HEK293 (cell line): ENCODE data around the gene LASP1.
A peak's percentile ranks its signal among the peaks of the same experiment; 100 is the strongest.

Experiments
- BCL6B ChIP-seq: fragments of 450-650 bp; formaldehyde crosslinking; IDR thresholded peaks from 2 replicates; pipeline ENCODE4 v1.5.1; 2017; ENCODE audit warnings: missing biosample characterization, missing genetic modification characterization
- FEZF1 ChIP-seq: fragments of 450-650 bp; formaldehyde crosslinking; IDR thresholded peaks from 2 replicates; pipeline ENCODE4 v1.5.1; 2016; ENCODE audit warnings: missing biosample characterization, missing genetic modification characterization
- GFI1B ChIP-seq: fragments of 450-650 bp; formaldehyde crosslinking; IDR thresholded peaks from 2 replicates; pipeline ENCODE4 v1.5.1; 2016; ENCODE audit warnings: missing biosample characterization, missing genetic modification characterization
- GLIS2 ChIP-seq: fragments of 450-650 bp; formaldehyde crosslinking; IDR thresholded peaks from 2 replicates; pipeline ENCODE4 v1.5.1; 2016; ENCODE audit warnings: missing biosample characterization, missing genetic modification characterization
- HOXD13 ChIP-seq: sonication (generic); formaldehyde crosslinking; IDR thresholded peaks from 2 replicates; pipeline ENCODE4 v1.8.0; 2022; ENCODE audit warnings: missing genetic modification reagents, borderline replicate concordance
- KLF10 ChIP-seq: fragments of 450-650 bp; IDR thresholded peaks from 2 replicates; pipeline ENCODE4 v1.5.1; 2018; ENCODE audit warnings: missing biosample characterization, mild to moderate bottlenecking, missing genetic modification characterization
- KLF16 ChIP-seq: fragments of 450-650 bp; formaldehyde crosslinking; IDR thresholded peaks from 2 replicates; pipeline ENCODE4 v1.5.1; 2017; ENCODE audit warnings: missing biosample characterization, missing genetic modification characterization
- PRDM10 ChIP-seq: fragments of 450-650 bp; formaldehyde crosslinking; IDR thresholded peaks from 2 replicates; pipeline ENCODE4 v1.5.1; 2016; ENCODE audit warnings: missing biosample characterization, missing genetic modification characterization
- TCF7L2 ChIP-seq: IDR thresholded peaks from 2 replicates; pipeline ENCODE4 v1.6.1; 2011; ENCODE audit warnings: low read depth, mild to moderate bottlenecking, inconsistent platforms, low read length, moderate library complexity, borderline replicate concordance
- TRIM28 ChIP-seq: IDR thresholded peaks from 2 replicates; pipeline ENCODE4 v1.6.1; 2011; ENCODE audit warnings: low read length, control low read depth, borderline replicate concordance
- ZBTB20 ChIP-seq: fragments of 450-650 bp; formaldehyde crosslinking; IDR thresholded peaks from 2 replicates; pipeline ENCODE4 v1.5.1; 2016; ENCODE audit warnings: missing biosample characterization, missing genetic modification characterization
- ZBTB44 ChIP-seq: fragments of 450-650 bp; IDR thresholded peaks from 2 replicates; pipeline ENCODE4 v1.5.1; 2018; ENCODE audit warnings: missing biosample characterization, mild to moderate bottlenecking, missing genetic modification characterization
- ZBTB6 ChIP-seq: fragments of 450-650 bp; formaldehyde crosslinking; IDR thresholded peaks from 2 replicates; pipeline ENCODE4 v1.5.1; 2017; ENCODE audit warnings: missing biosample characterization, missing genetic modification characterization
- ZNF121 ChIP-seq: fragments of 450-650 bp; formaldehyde crosslinking; IDR thresholded peaks from 2 replicates; pipeline ENCODE4 v1.5.1; 2016; ENCODE audit warnings: missing biosample characterization, missing genetic modification characterization
- ZNF138 ChIP-seq: fragments of 450-650 bp; formaldehyde crosslinking; IDR thresholded peaks from 2 replicates; pipeline ENCODE4 v1.5.1; 2016; ENCODE audit warnings: missing biosample characterization, missing genetic modification characterization, borderline replicate concordance
- ZNF140 ChIP-seq: fragments of 450-650 bp; formaldehyde crosslinking; IDR thresholded peaks from 2 replicates; pipeline ENCODE4 v1.5.1; 2016; ENCODE audit warnings: missing biosample characterization, missing genetic modification characterization
- ZNF2 ChIP-seq: fragments of 450-650 bp; formaldehyde crosslinking; IDR thresholded peaks from 2 replicates; pipeline ENCODE4 v1.5.1; 2016; ENCODE audit warnings: missing biosample characterization, missing genetic modification characterization
- ZNF221 ChIP-seq: fragments of 450-650 bp; formaldehyde crosslinking; IDR thresholded peaks from 2 replicates; pipeline ENCODE4 v1.5.1; 2017; ENCODE audit warnings: missing biosample characterization, missing genetic modification characterization, borderline replicate concordance
- ZNF280C ChIP-seq: fragments of 450-650 bp; formaldehyde crosslinking; IDR thresholded peaks from 2 replicates; pipeline ENCODE4 v1.5.1; 2016; ENCODE audit warnings: missing biosample characterization, missing genetic modification characterization
- ZNF391 ChIP-seq: fragments of 450-650 bp; formaldehyde crosslinking; IDR thresholded peaks from 2 replicates; pipeline ENCODE4 v1.5.1; 2016; ENCODE audit warnings: low read depth, missing biosample characterization, missing genetic modification characterization, borderline replicate concordance
- ZNF433 ChIP-seq: fragments of 450-650 bp; formaldehyde crosslinking; IDR thresholded peaks from 2 replicates; pipeline ENCODE4 v1.5.1; 2016; ENCODE audit warnings: missing biosample characterization, missing genetic modification characterization, low read depth
- ZNF473 ChIP-seq: fragments of 450-650 bp; formaldehyde crosslinking; IDR thresholded peaks from 2 replicates; pipeline ENCODE4 v1.5.1; 2017; ENCODE audit warnings: missing biosample characterization, missing genetic modification characterization
- ZNF555 ChIP-seq: fragments of 450-650 bp; formaldehyde crosslinking; conservative IDR thresholded peaks from 2 replicates; pipeline ENCODE4 v1.5.1; 2017; ENCODE audit warnings: missing biosample characterization, mild to moderate bottlenecking, missing genetic modification characterization, inconsistent platforms
- ZNF558 ChIP-seq: fragments of 450-650 bp; formaldehyde crosslinking; IDR thresholded peaks from 2 replicates; pipeline ENCODE4 v1.5.1; 2016; ENCODE audit warnings: missing biosample characterization, missing genetic modification characterization
- ZNF596 ChIP-seq: fragments of 450-650 bp; IDR thresholded peaks from 2 replicates; pipeline ENCODE4 v1.5.0; 2018; ENCODE audit warnings: missing biosample characterization, mild to moderate bottlenecking, missing genetic modification characterization, moderate library complexity
- ZNF664 ChIP-seq: fragments of 450-650 bp; formaldehyde crosslinking; IDR thresholded peaks from 2 replicates; pipeline ENCODE4 v1.5.1; 2016; ENCODE audit warnings: missing biosample characterization, missing genetic modification characterization
- ZNF785 ChIP-seq: fragments of 450-650 bp; formaldehyde crosslinking; IDR thresholded peaks from 2 replicates; pipeline ENCODE4 v1.5.1; 2016; ENCODE audit warnings: missing biosample characterization, missing genetic modification characterization
- ZNF791 ChIP-seq: fragments of 450-650 bp; formaldehyde crosslinking; IDR thresholded peaks from 2 replicates; pipeline ENCODE4 v1.5.1; 2016; ENCODE audit warnings: missing biosample characterization, missing genetic modification characterization
- ZNF843 ChIP-seq: fragments of 450-650 bp; formaldehyde crosslinking; IDR thresholded peaks from 2 replicates; pipeline ENCODE4 v1.5.1; 2016; ENCODE audit warnings: missing biosample characterization, missing genetic modification characterization
- ZSCAN30 ChIP-seq: fragments of 450-650 bp; IDR thresholded peaks from 2 replicates; pipeline ENCODE4 v1.5.1; 2018; ENCODE audit warnings: missing biosample characterization, mild to moderate bottlenecking, missing genetic modification characterization, moderate library complexity
- ZXDB ChIP-seq: fragments of 450-650 bp; formaldehyde crosslinking; IDR thresholded peaks from 2 replicates; pipeline ENCODE4 v1.5.1; 2016; ENCODE audit warnings: missing biosample characterization, missing genetic modification characterization

The LASP1 gene

GRCh38 chr17:38868817-38869525, 887 bp upstream of the LASP1 start (continued):
- no peak for TF ChIP-seq ZNF791 (tag by site-specific recombination)
- no peak for TF ChIP-seq ZNF391 (tag by site-specific recombination)
- TF ChIP-seq ZNF596 (tag by site-specific recombination) = no peak
- TF ChIP-seq GLIS2 (tag by site-specific recombination) = no peak
- TF ChIP-seq ZNF473 (tag by site-specific recombination) = no peak
- no peak for TF ChIP-seq ZNF140 (tag by site-specific recombination)
- peak; percentile 91 for TF ChIP-seq ZSCAN30 (tag by site-specific recombination)
- TF ChIP-seq PRDM10 (tag by site-specific recombination) = no peak
- TF ChIP-seq GFI1B (tag by site-specific recombination) = no peak
- TF ChIP-seq ZNF555 (tag by site-specific recombination) = no peak
- TF ChIP-seq ZNF433 (tag by site-specific recombination) = no peak
- TF ChIP-seq KLF16 (tag by site-specific recombination) = peak; percentile 84; the same call in 1 of the 2 replicates
- TF ChIP-seq KLF10 = peak; percentile 95
- peak; percentile 74 for TF ChIP-seq ZBTB44 (tag by site-specific recombination)
- TF ChIP-seq ZNF138 (tag by site-specific recombination) = no peak
- no peak; the same call in none of the 2 replicates for TF ChIP-seq TRIM28
- peak; percentile 51 for TF ChIP-seq ZNF843 (tag by site-specific recombination)
- no peak for TF ChIP-seq ZNF664 (tag by site-specific recombination)
- no peak for TF ChIP-seq BCL6B (tag by site-specific recombination)
- TF ChIP-seq HOXD13 (CRISPR knock-in tag) = no peak
- no peak for TF ChIP-seq ZNF280C (tag by site-specific recombination)
- peak; percentile 71 for TF ChIP-seq ZNF558 (tag by site-specific recombination)
- no peak for TF ChIP-seq ZBTB20 (tag by site-specific recombination)
- TF ChIP-seq ZNF785 = no peak
- no peak for TF ChIP-seq FEZF1 (tag by site-specific recombination)
- TF ChIP-seq ZBTB6 = peak; percentile 64; the same call in 1 of the 2 replicates
- no peak for TF ChIP-seq TCF7L2
- peak; percentile 83 for TF ChIP-seq ZNF2 (tag by site-specific recombination)
- TF ChIP-seq ZXDB (tag by site-specific recombination) = no peak; the same call in 1 of the 2 replicates
- no peak for TF ChIP-seq ZNF121 (tag by site-specific recombination)
- no peak for TF ChIP-seq ZNF221 (tag by site-specific recombination)
